ENCODE data around the gene INPP4A.

INPP4A gene

DNA sequence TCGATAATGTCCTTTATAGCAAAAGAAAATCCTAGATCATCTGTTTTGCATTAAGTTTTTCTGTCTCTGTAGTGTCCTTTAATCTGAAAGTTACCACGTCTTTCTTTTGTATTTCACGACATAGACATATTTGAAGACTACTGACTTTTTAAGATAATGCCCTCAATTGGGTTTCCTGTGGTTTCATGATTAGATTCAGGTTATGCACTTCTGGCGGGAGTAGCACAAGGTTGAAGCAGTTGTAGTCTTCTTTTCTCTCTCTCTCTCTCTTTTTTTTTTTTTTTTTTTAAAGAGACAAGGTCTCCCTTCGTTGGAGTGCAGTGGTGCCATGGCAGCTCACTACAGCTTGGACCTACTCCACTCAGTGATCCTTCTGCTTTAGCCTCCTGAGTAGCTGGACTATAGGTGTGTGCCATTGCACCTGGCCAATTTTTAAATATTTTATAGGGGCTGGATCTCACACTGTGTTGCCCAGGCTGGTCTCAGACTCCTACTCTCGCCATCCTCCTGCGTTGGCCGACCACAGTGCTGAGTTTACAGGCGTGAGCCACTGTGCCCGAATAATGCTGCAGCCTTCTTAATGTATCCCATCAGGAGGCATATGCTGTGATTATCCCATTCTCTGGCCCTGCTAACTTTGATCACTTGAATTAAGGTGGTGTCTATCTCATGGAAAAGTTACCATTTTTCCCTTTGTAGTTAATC lies 3.9 kb downstream of the INPP4A start:
- no peak overlapping the region for H3K4me3 ChIP-seq (ENCODE audit: low read depth in 1 of 2, low read length in 1 of 2)
- H3K27ac ChIP-seq = no peak overlapping the region
- H3K4me1 ChIP-seq (ENCODE audit: control insufficient read depth in 1 of 2, insufficient read depth in 1 of 2, low read depth in 1 of 2, low read length in 1 of 2) = peaks cover 55 to 68% of the 10 kb centered on the region in 2 experiments

DNA sequence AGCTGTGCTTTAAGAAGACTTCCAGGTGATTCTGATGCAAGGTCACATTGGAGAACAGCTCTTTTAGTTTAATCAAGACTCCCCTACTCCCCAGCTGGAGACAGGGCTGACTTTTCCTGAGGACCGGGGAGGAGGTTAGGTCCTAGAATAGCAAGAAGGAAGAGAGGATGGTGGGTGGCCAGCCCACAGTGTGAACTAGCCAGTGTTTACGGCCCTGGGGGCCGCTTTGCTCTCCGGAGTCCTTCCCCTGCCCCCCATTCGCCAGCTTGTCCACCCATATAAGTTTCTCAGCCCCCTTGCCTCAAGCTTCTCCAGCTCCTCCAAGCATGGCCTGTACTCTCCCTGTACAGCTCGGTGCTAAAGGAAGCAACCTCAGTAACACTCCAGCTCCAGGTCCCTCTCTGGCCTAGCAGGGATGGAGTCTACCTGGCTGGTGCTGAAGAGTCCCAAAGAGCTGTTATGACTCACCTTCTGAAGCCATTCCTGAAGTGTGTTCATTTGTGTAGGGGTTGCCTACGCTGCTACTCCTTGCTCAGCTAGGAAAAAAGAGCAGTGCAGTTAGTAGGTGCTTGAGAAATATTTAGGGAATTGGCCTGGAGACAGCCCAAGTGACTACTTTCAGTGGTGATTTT lies 7.9 kb downstream of the INPP4A start:
- Histone ChIP-seq H3K27ac (peak overlapping the region; percentile 96), H3K27me3 (no peaks in the 10 kb centered on the region), H3K4me1 (ENCODE audit: control insufficient read depth in 1 of 2, insufficient read depth in 1 of 2, low read depth in 1 of 2, low read length in 1 of 2) (peaks cover 63 to 82% of the 10 kb centered on the region in 2 experiments), H3K9me3 (no peaks in the 10 kb centered on the region), H3K4me3 (ENCODE audit: low read depth in 1 of 2, low read length in 1 of 2) (peak overlapping the region in 1 of 2 experiments; percentile 55), H3K36me3 (no peaks in the 10 kb centered on the region)
- TF ChIP-seq, protein P1, sequence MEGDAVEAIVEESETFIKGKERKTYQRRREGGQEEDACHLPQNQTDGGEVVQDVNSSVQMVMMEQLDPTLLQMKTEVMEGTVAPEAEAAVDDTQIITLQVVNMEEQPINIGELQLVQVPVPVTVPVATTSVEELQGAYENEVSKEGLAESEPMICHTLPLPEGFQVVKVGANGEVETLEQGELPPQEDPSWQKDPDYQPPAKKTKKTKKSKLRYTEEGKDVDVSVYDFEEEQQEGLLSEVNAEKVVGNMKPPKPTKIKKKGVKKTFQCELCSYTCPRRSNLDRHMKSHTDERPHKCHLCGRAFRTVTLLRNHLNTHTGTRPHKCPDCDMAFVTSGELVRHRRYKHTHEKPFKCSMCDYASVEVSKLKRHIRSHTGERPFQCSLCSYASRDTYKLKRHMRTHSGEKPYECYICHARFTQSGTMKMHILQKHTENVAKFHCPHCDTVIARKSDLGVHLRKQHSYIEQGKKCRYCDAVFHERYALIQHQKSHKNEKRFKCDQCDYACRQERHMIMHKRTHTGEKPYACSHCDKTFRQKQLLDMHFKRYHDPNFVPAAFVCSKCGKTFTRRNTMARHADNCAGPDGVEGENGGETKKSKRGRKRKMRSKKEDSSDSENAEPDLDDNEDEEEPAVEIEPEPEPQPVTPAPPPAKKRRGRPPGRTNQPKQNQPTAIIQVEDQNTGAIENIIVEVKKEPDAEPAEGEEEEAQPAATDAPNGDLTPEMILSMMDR (IDR thresholded peaks at IDR 0.05) = no peak

More for the DNA sequence above, 3.9 kb downstream of the INPP4A start:
- TF ChIP-seq, protein P1 (IDR thresholded peaks at IDR 0.05) = no peak
- Histone ChIP-seq H3K27me3 (no peaks in the 10 kb centered on the region), H3K36me3 (no peaks in the 10 kb centered on the region), H3K9me3 (no peaks in the 10 kb centered on the region)

DNA sequence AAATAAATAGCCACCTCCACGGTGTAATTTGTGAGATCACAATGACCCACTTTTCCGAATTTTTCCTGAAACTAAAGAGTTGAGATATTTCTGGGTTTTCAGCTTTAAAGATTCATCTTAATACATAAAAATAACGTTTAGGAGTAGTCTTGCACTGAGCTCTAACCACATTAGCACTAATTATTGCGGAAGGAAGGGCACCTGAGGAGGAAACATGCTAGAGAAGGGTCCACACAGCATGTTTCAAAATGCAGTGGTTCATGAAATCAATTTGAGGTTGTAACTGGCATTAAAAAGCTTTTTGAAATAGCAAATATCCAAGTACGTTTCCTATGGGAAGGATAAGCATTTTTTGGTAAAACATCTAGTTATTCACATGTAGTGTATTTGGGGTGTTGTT lies 8.4 kb downstream of the INPP4A start:
- H3K27me3 ChIP-seq = no peaks in the 10 kb centered on the region
- peak overlapping the region; percentile 96 for H3K27ac ChIP-seq
- no peaks in the 10 kb centered on the region for H3K9me3 ChIP-seq
- peaks cover 62 to 81% of the 10 kb centered on the region in 2 experiments for H3K4me1 ChIP-seq (ENCODE audit: control insufficient read depth in 1 of 2, insufficient read depth in 1 of 2, low read depth in 1 of 2, low read length in 1 of 2)
- peak overlapping the region in 1 of 2 experiments; percentile 55 for H3K4me3 ChIP-seq (ENCODE audit: low read depth in 1 of 2, low read length in 1 of 2)
- H3K36me3 ChIP-seq = no peaks in the 10 kb centered on the region
- TF ChIP-seq, protein P1 (IDR thresholded peaks at IDR 0.05) = no peak

DNA sequence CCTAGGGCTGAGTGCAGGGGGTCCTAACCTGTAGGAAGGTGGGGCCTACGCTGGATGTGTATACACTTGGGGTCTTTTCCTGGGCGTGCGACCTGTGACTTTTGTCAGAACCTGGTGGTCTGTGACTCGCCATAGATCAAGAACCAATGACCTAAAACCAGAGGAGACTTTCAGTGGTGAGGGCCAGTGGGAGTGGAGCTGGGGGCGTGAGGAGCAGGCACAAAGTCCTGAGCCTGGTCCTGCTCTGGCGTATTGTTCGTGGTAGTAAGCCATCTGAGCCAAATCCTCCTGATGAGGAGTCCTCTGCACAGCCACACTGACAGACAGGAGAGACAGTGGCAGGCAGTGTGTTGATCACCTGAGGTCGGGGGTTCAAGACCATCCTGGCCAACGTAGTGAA lies 8.9 kb downstream of the INPP4A start:
- H3K36me3 ChIP-seq = no peaks in the 10 kb centered on the region
- no peaks in the 10 kb centered on the region for H3K9me3 ChIP-seq
- H3K4me1 ChIP-seq (ENCODE audit: control insufficient read depth in 1 of 2, insufficient read depth in 1 of 2, low read depth in 1 of 2, low read length in 1 of 2) = peaks cover 63 to 85% of the 10 kb centered on the region in 2 experiments
- no peaks in the 10 kb centered on the region for H3K27me3 ChIP-seq
- peak overlapping the region in 1 of 2 experiments; percentile 55 for H3K4me3 ChIP-seq (ENCODE audit: low read depth in 1 of 2, low read length in 1 of 2)
- TF ChIP-seq, protein P1 (IDR thresholded peaks at IDR 0.05) = no peak
- H3K27ac ChIP-seq = peak overlapping the region; percentile 96

DNA sequence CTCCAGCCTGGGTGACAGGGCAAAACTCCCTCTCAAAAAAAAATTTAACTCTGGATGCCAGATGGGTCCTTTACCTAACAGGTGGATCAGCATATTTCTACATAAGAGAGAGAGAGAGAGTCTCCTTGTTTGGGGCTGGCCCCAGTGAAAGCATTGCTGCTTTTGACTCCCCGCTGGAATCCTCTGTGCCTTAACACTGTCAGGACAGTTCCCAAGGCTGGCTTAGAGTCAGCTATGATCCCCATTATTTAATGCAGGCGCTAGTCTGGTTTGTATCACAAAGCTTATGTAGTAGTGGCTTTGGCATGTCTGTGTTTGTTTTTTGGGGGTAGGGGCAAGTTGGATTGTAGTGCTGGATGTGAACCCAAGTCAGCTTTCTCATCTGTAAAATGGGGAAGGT lies 9.4 kb downstream of the INPP4A start:
- Histone ChIP-seq H3K27me3 (no peaks in the 10 kb centered on the region), H3K9me3 (no peaks in the 10 kb centered on the region), H3K27ac (peak overlapping the region; percentile 96), H3K36me3 (no peaks in the 10 kb centered on the region), H3K4me1 (ENCODE audit: control insufficient read depth in 1 of 2, insufficient read depth in 1 of 2, low read depth in 1 of 2, low read length in 1 of 2) (peaks cover 68 to 86% of the 10 kb centered on the region in 2 experiments), H3K4me3 (ENCODE audit: low read depth in 1 of 2, low read length in 1 of 2) (peak overlapping the region; percentile 47 to 55)
- TF ChIP-seq, protein P1 (IDR thresholded peaks at IDR 0.05) = no peak

All from neutrophil (primary cell).